CD4-positive, alpha-beta T cell treated with Interleukin-17A for 1 hour (primary cell): ENCODE data around the gene ACCSL.

Experiments
- DNase-seq: peaks from one replicate; pipeline ENCODE4 v3.0.0-alpha.2; 2020

Gene ACCSL

GRCh38 chr11:44104481-44105294, 56.9 kb downstream of the ACCSL start:
- no peak for DNase-seq

- DNase-seq, result no peak
These were observed 60.5 kb downstream of the ACCSL start for GRCh38 chr11:44108260-44108659.
